ENCODE results near the gene CAPRIN1. TPM values are rescaled to one million over a fixed set of nuclear protein-coding genes. Genes with fewer than 3 reads are reported as not detected.

Gene CAPRIN1
- total RNA-seq, 1 experiment from 2014 or later, result 224 TPM

- no peaks in the 10 kb centered on the region for H3K79me2 ChIP-seq (ENCODE audit: low read length)
- DNase-seq (no peak), ATAC-seq (no peak)
- TF ChIP-seq EZH2 (IDR thresholded peaks at IDR 0.05; ENCODE audit: low read length, unreplicated experiment) (no peak), EZH2phosphoT487 (IDR thresholded peaks at IDR 0.05; ENCODE audit: borderline replicate concordance, low read length) (no peak), CTCF (conservative IDR thresholded peaks at IDR 0.05; ENCODE audit: low read depth, low read length) (no peak)
- H3K4me1 ChIP-seq (ENCODE audit: insufficient read depth, low read length), result no peaks in the 10 kb centered on the region
- no peak overlapping the region for H3K9ac ChIP-seq (ENCODE audit: low read length)
- ChIA-PET CTCF (no interaction called here), POLR2A (ENCODE audit: unreplicated experiment) (no interaction called here)
- BruUV-seq (replicated peaks), result TSS peak; percentile 45
- intact Hi-C loops (cut with micrococcal nuclease), result no loop called here
- H2AFZ ChIP-seq (ENCODE audit: low read length), result no peak overlapping the region
- H3K4me3 ChIP-seq (ENCODE audit: low read length), result no peak overlapping the region
- no peaks in the 10 kb centered on the region for H3K9me2 ChIP-seq (replicated peaks; ENCODE audit: low read length)
- H3K27ac ChIP-seq (ENCODE audit: low read length), result no peak overlapping the region
- peaks cover 47% of the 10 kb centered on the region for H3K36me3 ChIP-seq (ENCODE audit: low read depth, low read length)
- no peaks in the 10 kb centered on the region for H3K9me3 ChIP-seq (ENCODE audit: low read length)
- no peak overlapping the region for H3K4me2 ChIP-seq (ENCODE audit: low read length)
- no peaks in the 10 kb centered on the region for H3F3A ChIP-seq (ENCODE audit: low read length, unreplicated experiment)
- H3K27me3 ChIP-seq (ENCODE audit: low read length), result no peaks in the 10 kb centered on the region
- no peaks in the 10 kb centered on the region for H4K20me1 ChIP-seq (ENCODE audit: low read length)
Measured at GRCh38 chr11:34146411-34146810, 94.9 kb downstream of the CAPRIN1 start.

GRCh38 chr11:34146866-34147265, 95.3 kb downstream of the CAPRIN1 start:
- H4K20me1 ChIP-seq (ENCODE audit: low read length), result no peaks in the 10 kb centered on the region
- no peaks in the 10 kb centered on the region for H3K9me2 ChIP-seq (replicated peaks; ENCODE audit: low read length)
- H3K27me3 ChIP-seq (ENCODE audit: low read length), result no peaks in the 10 kb centered on the region
- ATAC-seq (no peak), DNase-seq (no peak)
- TF ChIP-seq EZH2 (IDR thresholded peaks at IDR 0.05; ENCODE audit: low read length, unreplicated experiment) (no peak), EZH2phosphoT487 (IDR thresholded peaks at IDR 0.05; ENCODE audit: borderline replicate concordance, low read length) (no peak)
- H3K79me2 ChIP-seq (ENCODE audit: low read length), result no peaks in the 10 kb centered on the region
- H3K9ac ChIP-seq (ENCODE audit: low read length), result no peak overlapping the region
- no peaks in the 10 kb centered on the region for H3K9me3 ChIP-seq (ENCODE audit: low read length)
- H3K27ac ChIP-seq (ENCODE audit: low read length), result no peak overlapping the region
- CTCF ChIA-PET, result no interaction called here
- H3K4me3 ChIP-seq (ENCODE audit: low read length), result no peak overlapping the region
- intact Hi-C loops (cut with micrococcal nuclease), result no loop called here
- H3F3A ChIP-seq (ENCODE audit: low read length, unreplicated experiment), result no peaks in the 10 kb centered on the region
- no peak overlapping the region for H3K4me2 ChIP-seq (ENCODE audit: low read length)
- no peaks in the 10 kb centered on the region for H3K4me1 ChIP-seq (ENCODE audit: insufficient read depth, low read length)
- peaks cover 44% of the 10 kb centered on the region for H3K36me3 ChIP-seq (ENCODE audit: low read depth, low read length)
- POLR2A ChIA-PET (ENCODE audit: unreplicated experiment), result no interaction called here
- no TSS peak for BruUV-seq (replicated peaks)
- no peak overlapping the region for H2AFZ ChIP-seq (ENCODE audit: low read length)

- Histone ChIP-seq H3F3A (ENCODE audit: low read length, unreplicated experiment) (no peaks in the 10 kb centered on the region), H4K20me1 (ENCODE audit: low read length) (no peaks in the 10 kb centered on the region), H3K4me3 (ENCODE audit: low read length) (no peak overlapping the region), H3K27me3 (ENCODE audit: low read length) (no peaks in the 10 kb centered on the region), H3K79me2 (ENCODE audit: low read length) (no peaks in the 10 kb centered on the region), H3K36me3 (ENCODE audit: low read depth, low read length) (peaks cover 38% of the 10 kb centered on the region), H3K4me1 (ENCODE audit: insufficient read depth, low read length) (no peaks in the 10 kb centered on the region), H2AFZ (ENCODE audit: low read length) (no peak overlapping the region), H3K9me2 (replicated peaks; ENCODE audit: low read length) (no peaks in the 10 kb centered on the region), H3K9me3 (ENCODE audit: low read length) (no peaks in the 10 kb centered on the region), H3K9ac (ENCODE audit: low read length) (no peak overlapping the region), H3K4me2 (ENCODE audit: low read length) (no peak overlapping the region), H3K27ac (ENCODE audit: low read length) (no peak overlapping the region)
- ChIA-PET CTCF (no interaction called here), POLR2A (ENCODE audit: unreplicated experiment) (interaction anchor here (0.6 kb wide), 1 partner anchor 315 kb away, joined by 5 read pairs; no protein-coding TSS in a partner anchor)
- BruUV-seq (replicated peaks), result no TSS peak
- ATAC-seq (no peak), DNase-seq (no peak)
- intact Hi-C loops (cut with micrococcal nuclease), result no loop called here
- TF ChIP-seq CTCF (conservative IDR thresholded peaks at IDR 0.05; ENCODE audit: low read depth, low read length) (no peak), EZH2 (IDR thresholded peaks at IDR 0.05; ENCODE audit: low read length, unreplicated experiment) (no peak), EZH2phosphoT487 (IDR thresholded peaks at IDR 0.05; ENCODE audit: borderline replicate concordance, low read length) (no peak)
Measured at GRCh38 chr11:34147581-34147980, 96.0 kb downstream of the CAPRIN1 start.
